Measurements from ENCODE around the gene C17orf58. TPM values are rescaled to one million over a fixed set of nuclear protein-coding genes. Genes with fewer than 3 reads are reported as not detected.
"Not testable (repeated sequence)": the region's sequence is repeated elsewhere in the genome, so short reads cannot be mapped to it uniquely, and the experiment has no call there.

C17orf58 gene
- total RNA-seq, 1 experiment from 2014 or later: 14.4 TPM

DNA sequence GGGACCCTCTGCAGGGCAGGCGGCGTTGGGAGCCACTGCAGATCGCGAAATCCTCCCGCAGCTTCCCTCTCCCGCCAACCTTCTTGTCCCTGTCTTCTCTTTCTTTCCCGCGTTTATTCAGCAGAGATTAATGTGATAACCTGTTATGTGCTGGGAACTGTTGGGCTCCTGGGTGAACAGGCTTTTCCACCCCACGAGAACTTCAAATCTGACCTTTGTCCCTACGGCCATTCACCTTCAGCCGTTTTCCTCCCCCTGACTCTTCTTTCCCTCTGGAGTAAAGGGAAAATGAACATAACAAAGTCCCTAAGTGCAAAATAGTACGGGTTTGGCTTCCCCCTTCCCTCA, 24.1 kb upstream of the C17orf58 start:
- CTCF ChIA-PET: interaction anchor here (0.5 to 1.4 kb wide), 6 partner anchors 14 to 558 kb away, joined by 3 to 7 read pairs (median 4); partner anchors contain the start of genes C17orf58 and KPNA2
- Mint-ChIP-seq H3K27me3 (ENCODE audit: insufficient read depth, unreplicated experiment) (peaks cover 3% of the 10 kb centered on the region), H3K4me3 (ENCODE audit: unreplicated experiment) (peak overlapping the region; percentile 92), H3K9me3 (ENCODE audit: unreplicated experiment) (no peaks in the 10 kb centered on the region), H3K27ac (ENCODE audit: unreplicated experiment) (peak overlapping the region; percentile 96), H3K36me3 (ENCODE audit: insufficient read depth, unreplicated experiment) (peaks cover 18% of the 10 kb centered on the region), H3K4me1 (ENCODE audit: low read depth, unreplicated experiment) (peaks cover 9% of the 10 kb centered on the region)
- peak in 1 of 2 experiments; percentile 56 for DNase-seq
- H3K36me3 ChIP-seq (ENCODE audit: control insufficient read depth, insufficient read depth, low read length): no peaks in the 10 kb centered on the region
- no peaks in the 10 kb centered on the region for H3K9me3 ChIP-seq
- POLR2A ChIA-PET: interaction anchor here (0.5 to 1.7 kb wide), 7 partner anchors 11 to 271 kb away, joined by 3 to 15 read pairs (median 6); partner anchors contain the start of genes ARSG, KPNA2 and SLC16A6
- intact Hi-C loops (cut with micrococcal nuclease; ENCODE audit: unreplicated experiment): loop anchor here (1.0 kb wide), 2 partner anchors 14 to 27 kb away; no protein-coding TSS in a partner anchor
- H3K4me1 ChIP-seq: 0 out of 2 replicates have a peak, but pooled peaks cover 4% of the 10 kb centered on the region
- no peaks in the 10 kb centered on the region for H3K27me3 ChIP-seq (replicated peaks; ENCODE audit: control insufficient read depth, insufficient read depth, low read length)
- peak overlapping the region; percentile 63 for H3K4me3 ChIP-seq (ENCODE audit: low read depth, low read length)
- TSS peak; percentile 95 for BruUV-seq (replicated peaks)
- TF ChIP-seq, protein P1, sequence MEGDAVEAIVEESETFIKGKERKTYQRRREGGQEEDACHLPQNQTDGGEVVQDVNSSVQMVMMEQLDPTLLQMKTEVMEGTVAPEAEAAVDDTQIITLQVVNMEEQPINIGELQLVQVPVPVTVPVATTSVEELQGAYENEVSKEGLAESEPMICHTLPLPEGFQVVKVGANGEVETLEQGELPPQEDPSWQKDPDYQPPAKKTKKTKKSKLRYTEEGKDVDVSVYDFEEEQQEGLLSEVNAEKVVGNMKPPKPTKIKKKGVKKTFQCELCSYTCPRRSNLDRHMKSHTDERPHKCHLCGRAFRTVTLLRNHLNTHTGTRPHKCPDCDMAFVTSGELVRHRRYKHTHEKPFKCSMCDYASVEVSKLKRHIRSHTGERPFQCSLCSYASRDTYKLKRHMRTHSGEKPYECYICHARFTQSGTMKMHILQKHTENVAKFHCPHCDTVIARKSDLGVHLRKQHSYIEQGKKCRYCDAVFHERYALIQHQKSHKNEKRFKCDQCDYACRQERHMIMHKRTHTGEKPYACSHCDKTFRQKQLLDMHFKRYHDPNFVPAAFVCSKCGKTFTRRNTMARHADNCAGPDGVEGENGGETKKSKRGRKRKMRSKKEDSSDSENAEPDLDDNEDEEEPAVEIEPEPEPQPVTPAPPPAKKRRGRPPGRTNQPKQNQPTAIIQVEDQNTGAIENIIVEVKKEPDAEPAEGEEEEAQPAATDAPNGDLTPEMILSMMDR (IDR thresholded peaks at IDR 0.05; ENCODE audit: insufficient read depth in 1 of 2, low read depth in 1 of 2, low read length in 1 of 2, severe bottlenecking in 1 of 2, unreplicated experiment in 1 of 2): no peak

DNA sequence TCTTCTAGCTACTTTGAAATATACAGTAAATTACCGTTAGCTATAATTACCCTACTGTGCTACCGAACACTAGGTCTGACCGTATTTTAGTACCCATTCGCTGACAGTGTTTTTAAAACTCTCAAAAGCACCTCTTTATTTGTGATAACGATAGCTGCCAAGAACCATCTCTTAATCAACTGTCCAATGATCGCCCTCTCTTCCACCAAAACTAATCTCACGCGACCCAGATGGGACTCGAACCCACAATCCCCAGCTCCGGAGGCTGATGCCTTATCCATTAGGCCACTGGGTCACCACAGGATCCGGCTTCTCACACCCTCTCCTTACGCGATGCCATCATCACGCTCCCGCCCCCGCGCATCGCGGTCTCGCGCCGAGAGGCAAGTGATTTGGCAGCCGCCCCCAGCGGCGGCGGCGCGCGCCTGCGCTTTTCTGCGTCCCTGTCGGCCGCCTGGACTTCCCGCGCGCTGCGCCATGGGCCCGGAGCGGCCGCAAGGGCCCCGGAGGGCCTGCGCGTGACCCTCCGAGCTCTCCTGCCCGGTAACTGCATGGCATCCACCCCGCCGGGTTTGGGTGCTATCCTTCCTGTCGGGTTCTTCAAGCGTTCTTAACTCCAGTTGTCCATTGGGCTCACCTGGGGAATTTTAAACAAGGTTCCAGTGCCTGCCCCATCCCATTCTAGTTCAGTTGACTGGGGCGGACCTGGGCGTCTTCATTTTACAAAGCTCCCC, 23.6 kb upstream of the C17orf58 start:
- Histone ChIP-seq H3K9me3 (no peaks in the 10 kb centered on the region), H3K27me3 (replicated peaks; ENCODE audit: control insufficient read depth, insufficient read depth, low read length) (no peaks in the 10 kb centered on the region), H3K4me3 (ENCODE audit: low read depth, low read length) (peak overlapping the region; percentile 63), H3K4me1 (0 out of 2 replicates have a peak, but pooled peaks cover 4% of the 10 kb centered on the region), H3K36me3 (ENCODE audit: control insufficient read depth, insufficient read depth, low read length) (no peaks in the 10 kb centered on the region)
- POLR2A ChIA-PET: interaction anchor here (0.5 to 1.7 kb wide), 8 partner anchors 11 to 368 kb away, joined by 3 to 15 read pairs (median 6); partner anchors contain the start of genes ARSG, KPNA2 and SLC16A6
- Mint-ChIP-seq H3K36me3 (ENCODE audit: insufficient read depth, unreplicated experiment) (peaks cover 18% of the 10 kb centered on the region), H3K4me3 (ENCODE audit: unreplicated experiment) (peak overlapping the region; percentile 92), H3K4me1 (ENCODE audit: low read depth, unreplicated experiment) (peaks cover 9% of the 10 kb centered on the region), H3K27me3 (ENCODE audit: insufficient read depth, unreplicated experiment) (peaks cover 3% of the 10 kb centered on the region), H3K27ac (ENCODE audit: unreplicated experiment) (peak overlapping the region; percentile 96), H3K9me3 (ENCODE audit: unreplicated experiment) (no peaks in the 10 kb centered on the region)
- CTCF ChIA-PET: interaction anchor here (0.5 to 1.4 kb wide), 6 partner anchors 14 to 559 kb away, joined by 3 to 7 read pairs (median 4); partner anchors contain the start of genes C17orf58 and KPNA2
- TF ChIP-seq, protein P1 (IDR thresholded peaks at IDR 0.05; ENCODE audit: insufficient read depth in 1 of 2, low read depth in 1 of 2, low read length in 1 of 2, severe bottlenecking in 1 of 2, unreplicated experiment in 1 of 2): peak; percentile 43 to 70
- intact Hi-C loops (cut with micrococcal nuclease; ENCODE audit: unreplicated experiment): loop anchor here (1.0 kb wide), 2 partner anchors 14 to 27 kb away; no protein-coding TSS in a partner anchor
- peak; percentile 96 to 99 for DNase-seq
- TSS peak; percentile 100 for BruUV-seq (replicated peaks)

DNA sequence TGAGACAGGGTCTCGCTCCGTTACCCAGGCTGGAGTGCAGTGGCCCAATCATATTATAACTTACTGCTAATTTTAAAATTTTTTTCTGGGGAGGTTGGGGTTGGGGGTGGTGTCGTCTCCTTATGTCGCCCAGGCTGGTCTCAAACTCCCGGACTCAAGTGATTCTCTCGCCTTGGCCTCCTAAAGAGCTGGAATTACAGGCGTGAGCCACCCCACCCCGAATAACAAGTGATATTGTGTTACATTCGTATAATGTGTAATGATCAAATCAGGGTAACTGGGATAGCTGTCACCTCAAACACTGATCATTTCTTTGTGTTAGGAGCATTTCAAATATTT, 23.0 kb upstream of the C17orf58 start:
- H3K4me1 ChIP-seq: 0 out of 2 replicates have a peak, but pooled peaks cover 4% of the 10 kb centered on the region
- peak in 1 of 2 experiments; percentile 26 for DNase-seq
- Mint-ChIP-seq H3K4me1 (ENCODE audit: low read depth, unreplicated experiment) (peaks cover 9% of the 10 kb centered on the region), H3K4me3 (ENCODE audit: unreplicated experiment) (peak overlapping the region; percentile 92), H3K27ac (ENCODE audit: unreplicated experiment) (peak overlapping the region; percentile 96), H3K9me3 (ENCODE audit: unreplicated experiment) (no peaks in the 10 kb centered on the region), H3K36me3 (ENCODE audit: insufficient read depth, unreplicated experiment) (peaks cover 18% of the 10 kb centered on the region), H3K27me3 (ENCODE audit: insufficient read depth, unreplicated experiment) (peaks cover 3% of the 10 kb centered on the region)
- BruUV-seq (replicated peaks): no TSS peak
- TF ChIP-seq, protein P1 (IDR thresholded peaks at IDR 0.05; ENCODE audit: insufficient read depth in 1 of 2, low read depth in 1 of 2, low read length in 1 of 2, severe bottlenecking in 1 of 2, unreplicated experiment in 1 of 2): no peak
- no peaks in the 10 kb centered on the region for H3K36me3 ChIP-seq (ENCODE audit: control insufficient read depth, insufficient read depth, low read length)
- no peaks in the 10 kb centered on the region for H3K27me3 ChIP-seq (replicated peaks; ENCODE audit: control insufficient read depth, insufficient read depth, low read length)
- no peaks in the 10 kb centered on the region for H3K9me3 ChIP-seq
- ChIA-PET POLR2A (interaction anchor here (0.5 to 1.7 kb wide), 5 partner anchors 14 to 369 kb away, joined by 3 to 12 read pairs (median 5); partner anchors contain the start of gene KPNA2), CTCF (interaction anchor here (1.0 to 1.4 kb wide), 2 partner anchors 15 to 157 kb away, joined by 3 read pairs; no protein-coding TSS in a partner anchor)
- H3K4me3 ChIP-seq (ENCODE audit: low read depth, low read length): no peak overlapping the region
- intact Hi-C loops (cut with micrococcal nuclease; ENCODE audit: unreplicated experiment): no loop called here

DNA sequence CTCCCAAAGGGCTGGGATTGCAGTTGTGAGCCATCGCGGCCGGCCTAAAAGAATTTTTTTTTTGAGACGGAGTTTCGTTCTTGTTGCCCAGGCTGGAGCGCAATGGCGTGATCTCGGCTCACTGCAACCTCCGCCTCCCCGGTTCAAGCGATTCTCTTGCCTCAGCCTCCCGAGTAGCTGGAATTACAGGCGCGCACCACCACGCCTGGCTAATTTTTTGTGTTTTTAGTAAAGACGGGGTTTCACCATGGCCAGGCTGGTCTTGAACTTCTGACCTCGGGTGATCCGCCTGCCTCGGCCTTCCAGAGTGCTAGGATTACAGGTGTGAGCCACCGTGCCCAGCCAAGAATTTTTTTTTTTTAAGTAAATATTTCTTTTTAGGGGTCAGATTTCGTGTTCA, 22.2 kb upstream of the C17orf58 start:
- H3K27me3 ChIP-seq (replicated peaks; ENCODE audit: control insufficient read depth, insufficient read depth, low read length); BruUV-seq (replicated peaks); H3K4me1 Mint-ChIP-seq (ENCODE audit: low read depth, unreplicated experiment); H3K27ac Mint-ChIP-seq (ENCODE audit: unreplicated experiment); DNase-seq; POLR2A ChIA-PET; CTCF ChIA-PET; H3K4me3 ChIP-seq (ENCODE audit: low read depth, low read length); H3K36me3 ChIP-seq (ENCODE audit: control insufficient read depth, insufficient read depth, low read length); intact Hi-C loops (cut with micrococcal nuclease; ENCODE audit: unreplicated experiment); H3K9me3 Mint-ChIP-seq (ENCODE audit: unreplicated experiment); H3K4me1 ChIP-seq; H3K4me3 Mint-ChIP-seq (ENCODE audit: unreplicated experiment); H3K27me3 Mint-ChIP-seq (ENCODE audit: insufficient read depth, unreplicated experiment); H3K9me3 ChIP-seq: not testable (repeated sequence)
- peaks cover 18% of the 10 kb centered on the region for H3K36me3 Mint-ChIP-seq (ENCODE audit: insufficient read depth, unreplicated experiment)

Measured in Caco-2 (cell line).